Inflammatory macrophage (primary cell): ENCODE measurements around the gene CA12.
"Not testable (repeated sequence)": the region's sequence is repeated elsewhere in the genome, so short reads cannot be mapped to it uniquely, and the experiment has no call there.

Experiments
- DNase-seq, 2 donors: peaks; one replicate each; pipeline ENCODE4 v3.0.0-alpha.2; 2020 to 2022

Gene CA12

DNA sequence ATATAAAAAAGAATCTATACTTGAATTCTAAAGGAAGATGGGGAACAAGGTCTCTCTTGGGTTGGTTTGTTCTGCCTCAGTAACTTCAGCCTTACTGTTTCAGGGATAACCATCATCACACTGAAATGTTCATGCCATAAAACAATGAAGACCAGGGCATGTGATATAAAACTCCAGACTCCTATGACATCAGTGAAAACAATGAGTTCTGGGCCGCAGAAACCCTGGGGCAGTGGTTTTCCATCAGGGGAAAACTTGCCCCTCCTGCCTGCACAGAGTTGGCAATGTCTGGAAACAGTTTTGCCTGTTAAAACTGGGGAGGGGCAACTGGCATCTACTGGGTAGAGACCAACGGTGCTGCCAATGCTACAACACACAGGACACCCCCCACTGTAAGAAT, 46.8 kb downstream of the CA12 start:
- DNase-seq = no peak

DNA sequence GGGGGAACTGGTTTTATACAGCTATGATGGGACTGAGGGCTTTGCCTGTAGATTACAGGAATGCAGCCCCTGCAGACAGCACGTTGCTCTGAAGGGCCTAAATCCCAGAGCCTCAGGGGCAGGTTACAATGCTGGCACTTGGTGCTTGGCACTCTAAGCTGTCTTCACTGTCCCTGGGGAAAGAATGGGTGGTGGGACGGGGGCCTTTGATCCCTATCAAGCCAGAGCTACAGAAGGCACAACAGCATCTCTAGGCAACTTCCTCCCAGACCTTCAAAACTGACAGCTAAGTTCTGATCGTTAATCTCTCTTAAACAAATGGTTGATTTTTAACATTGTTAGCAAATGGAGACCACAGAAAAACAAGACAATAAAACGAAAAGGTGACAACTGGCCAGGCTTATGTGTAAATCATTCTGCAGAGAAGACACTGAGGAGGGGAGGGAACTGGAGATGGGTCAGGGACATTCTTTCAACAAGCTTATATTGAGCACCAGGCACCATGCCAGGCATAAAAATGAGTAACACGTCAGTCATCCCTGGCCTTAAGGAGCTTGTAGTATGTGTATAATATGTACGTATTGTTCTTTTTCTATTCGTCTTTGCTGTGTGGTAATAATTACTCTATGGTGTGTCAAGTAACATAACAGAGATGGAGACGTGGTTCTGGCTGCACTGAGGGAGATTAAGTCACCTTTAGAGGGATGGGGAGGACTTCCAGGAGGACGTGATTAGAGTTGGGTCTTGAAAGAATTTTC, 49.1 kb downstream of the CA12 start:
- DNase-seq = no peak

DNA sequence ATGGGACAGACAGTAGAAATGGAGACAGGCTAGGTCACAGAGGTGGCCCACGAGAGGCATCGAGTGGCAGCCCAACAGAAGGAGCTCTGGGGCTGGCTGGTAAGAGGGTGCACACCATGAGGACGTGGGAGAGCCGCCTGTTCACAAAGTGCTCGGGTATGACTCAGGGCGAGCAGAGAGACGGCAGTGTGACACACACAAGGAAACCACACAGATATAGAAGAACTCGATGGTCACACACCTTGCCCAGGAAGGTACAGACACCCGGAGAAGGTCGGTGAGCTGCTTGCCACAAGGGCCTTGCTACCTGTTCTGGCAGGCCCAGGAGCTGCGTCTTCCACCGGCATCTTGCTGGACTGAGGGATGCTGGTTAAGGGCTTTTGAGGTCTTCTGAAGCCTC, 50.2 kb downstream of the CA12 start:
- DNase-seq = no peak

DNA sequence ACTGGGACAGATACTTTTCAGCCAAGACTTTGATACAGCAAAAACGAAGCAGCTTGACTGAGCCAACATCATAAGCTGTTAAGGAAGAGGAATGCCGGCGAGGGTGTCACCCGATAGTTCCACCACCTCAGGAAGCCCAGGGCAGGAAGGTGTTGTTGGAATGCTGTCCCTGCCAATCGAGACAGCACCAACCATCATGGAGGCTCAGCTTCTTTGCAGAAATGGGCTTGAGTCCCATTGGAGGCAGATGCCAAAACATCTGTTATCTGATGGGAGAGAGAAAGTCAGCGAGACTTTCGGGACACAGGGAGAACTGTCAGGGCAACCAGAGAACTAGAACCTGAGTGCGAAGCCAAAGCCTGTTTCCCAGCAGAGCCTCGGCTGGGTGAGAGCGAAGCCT, 50.7 kb downstream of the CA12 start:
- no peak for DNase-seq

DNA sequence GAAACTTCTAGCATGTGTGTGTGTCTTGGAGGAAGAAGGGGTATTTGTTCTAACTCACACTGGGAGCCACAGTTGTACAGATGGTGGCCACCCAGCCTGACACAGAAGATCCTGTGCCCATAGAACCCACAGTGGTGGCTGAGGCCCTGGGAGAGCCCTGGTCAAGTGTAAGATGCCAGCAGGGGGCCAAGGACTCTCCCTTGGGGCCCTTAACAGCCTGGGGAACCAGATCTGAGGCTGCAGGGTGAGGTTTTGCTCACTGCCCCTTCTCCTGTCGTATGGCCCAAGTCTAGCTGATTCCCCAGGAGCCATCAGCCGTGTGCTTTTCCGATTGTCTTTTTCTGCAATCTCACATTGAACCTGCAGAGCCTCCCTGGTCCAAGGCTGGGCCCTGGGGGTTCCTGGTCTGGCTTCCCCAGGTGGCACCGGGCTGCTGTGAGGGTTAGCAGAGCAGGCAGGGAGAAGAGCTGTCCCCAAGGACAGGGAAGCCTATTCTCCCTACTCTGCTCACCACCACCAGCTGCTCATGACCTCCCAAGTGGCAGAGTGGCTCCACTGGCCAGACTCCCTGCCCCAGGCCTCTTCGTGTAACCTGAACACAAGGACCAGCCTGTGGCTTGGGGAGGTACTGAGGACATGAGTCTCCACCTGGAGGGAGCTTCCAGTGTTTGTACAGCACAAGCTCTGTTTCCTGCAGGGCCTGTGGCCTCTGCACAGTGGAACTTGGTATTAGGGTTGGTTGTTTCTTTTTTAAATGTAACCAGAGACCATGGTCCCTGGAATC, 51.9 kb downstream of the CA12 start:
- no peak for DNase-seq

DNA sequence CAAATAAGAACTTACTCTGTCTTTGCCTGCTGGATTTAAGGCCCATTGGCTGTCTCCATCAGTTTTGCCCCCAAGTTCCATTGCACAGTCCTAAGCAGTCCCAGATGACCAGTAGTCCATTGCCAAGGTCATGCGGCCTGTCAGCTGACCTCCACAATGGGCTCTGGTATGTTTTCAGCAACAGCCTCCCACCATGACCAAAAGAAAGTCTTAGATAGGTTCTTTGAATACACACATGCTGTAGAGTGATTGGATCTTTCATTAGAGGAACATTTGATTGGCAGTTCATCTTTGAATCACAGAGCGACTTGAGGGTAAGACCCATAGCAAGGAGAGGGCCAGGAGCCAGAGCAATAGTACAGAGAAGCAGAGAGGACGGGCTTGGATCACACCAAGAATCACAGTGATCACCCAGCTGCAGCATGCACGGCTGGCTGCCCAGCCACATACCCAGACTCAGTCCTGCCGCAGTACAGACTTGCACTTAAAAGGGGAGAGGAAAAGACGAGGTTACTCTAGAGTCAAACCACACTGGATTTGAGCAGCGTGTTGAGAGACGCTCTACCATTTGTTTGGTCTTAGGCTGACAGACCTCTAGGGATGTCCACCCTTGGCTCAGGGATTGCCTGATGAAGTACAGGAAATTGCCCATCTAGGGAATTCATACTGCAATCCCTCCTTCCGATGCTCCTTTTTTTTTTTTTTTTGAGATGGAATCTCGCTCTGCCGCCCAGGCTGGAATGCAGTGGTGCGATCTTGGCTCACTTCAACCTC, 53.8 kb downstream of the CA12 start:
- no peak for DNase-seq

DNA sequence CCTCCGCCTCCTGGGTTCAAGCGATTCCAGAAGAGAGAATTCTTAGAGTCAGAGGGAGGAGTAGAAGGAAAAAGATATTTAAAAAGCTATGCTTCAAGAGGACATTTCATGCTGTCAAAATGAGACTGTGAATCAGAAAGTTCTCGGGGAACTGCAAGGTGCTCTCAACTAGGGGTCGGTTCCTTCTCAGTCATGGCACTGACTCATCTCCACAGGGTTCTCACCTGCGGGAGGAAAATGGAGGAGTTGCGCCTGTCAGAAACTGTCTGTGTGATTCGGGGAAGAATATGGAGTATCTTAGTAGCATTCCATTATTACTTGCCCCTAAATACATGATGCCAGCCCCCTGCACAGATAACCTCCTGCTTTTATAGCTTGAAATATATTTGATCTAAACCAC, 56.9 kb downstream of the CA12 start:
- DNase-seq = no peak

DNA sequence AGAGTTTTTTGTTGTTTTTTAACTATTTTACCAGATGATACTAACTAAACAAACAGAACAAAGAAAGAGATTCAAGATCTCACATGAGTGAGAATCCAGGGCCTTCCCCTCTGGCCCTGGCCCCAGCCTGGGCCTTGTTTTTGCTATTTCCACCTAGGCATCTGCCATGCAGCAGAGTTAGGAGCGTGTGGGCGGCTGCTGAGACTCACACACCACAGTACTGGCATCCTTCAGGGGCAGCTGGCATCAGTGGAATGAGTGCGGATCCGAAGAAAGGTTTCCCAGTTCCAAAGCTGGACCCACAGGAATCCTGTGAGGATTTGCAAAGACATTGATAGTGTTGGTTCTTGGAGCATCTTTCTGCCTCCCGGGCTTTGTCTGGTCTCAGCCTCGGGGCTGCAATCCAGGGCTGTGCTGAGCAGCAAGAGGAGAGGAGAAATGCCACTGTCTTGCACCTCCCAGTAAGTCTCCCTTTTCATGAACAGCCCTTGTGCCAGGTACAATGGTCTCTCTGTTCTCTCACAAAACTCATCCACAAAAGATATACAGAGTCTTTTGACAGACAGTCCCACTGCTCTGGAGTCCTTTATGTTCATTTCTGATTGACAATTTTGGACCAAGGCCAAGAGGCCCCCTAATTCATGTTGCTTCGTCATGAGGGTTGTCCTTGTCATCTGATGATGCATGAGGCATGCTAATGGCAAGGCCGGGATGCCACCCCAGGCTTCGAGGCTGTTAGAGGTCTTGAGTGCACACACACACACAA, 57.7 kb downstream of the CA12 start:
- no peak for DNase-seq

DNA sequence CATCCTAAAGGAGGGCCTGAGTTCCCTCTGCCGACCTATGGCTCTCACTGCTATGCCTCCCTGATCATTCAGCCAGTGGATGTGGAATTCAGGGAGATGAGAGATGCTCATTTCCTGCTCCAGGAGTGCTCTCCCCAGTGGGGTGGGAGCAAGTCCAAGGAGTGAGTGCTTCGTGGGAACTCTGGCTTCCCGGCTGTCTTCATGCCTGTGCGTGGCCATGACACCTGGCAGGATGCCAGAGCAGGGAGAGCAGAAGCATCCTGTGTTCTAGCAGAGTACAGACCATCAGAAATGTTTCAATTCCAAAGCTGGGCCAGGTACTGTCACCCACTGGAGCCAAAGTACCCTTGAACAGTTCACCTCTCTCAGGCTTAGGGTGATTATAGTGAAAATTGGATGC, 59.1 kb downstream of the CA12 start:
- no peak for DNase-seq

DNA sequence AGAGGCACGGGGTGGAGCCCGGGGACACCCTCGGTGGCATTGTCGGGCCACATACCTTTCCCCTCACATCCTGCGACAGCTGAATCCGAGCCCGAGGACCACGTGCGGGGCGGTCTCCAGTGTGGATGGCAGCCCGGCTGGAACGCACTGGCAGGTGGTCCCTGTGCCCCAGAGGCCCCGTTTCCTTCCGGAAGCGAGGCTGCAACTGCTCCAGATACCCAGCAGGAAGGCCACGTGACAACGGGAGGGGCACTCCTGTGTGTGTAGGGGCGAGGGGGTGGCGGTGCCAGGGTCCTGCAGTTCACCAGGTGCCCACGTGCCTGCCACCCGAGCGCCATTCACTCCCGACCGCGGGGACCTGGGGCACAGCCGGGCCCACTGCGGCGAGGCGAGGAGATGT, 60.2 kb downstream of the CA12 start:
- DNase-seq = no peak

DNA sequence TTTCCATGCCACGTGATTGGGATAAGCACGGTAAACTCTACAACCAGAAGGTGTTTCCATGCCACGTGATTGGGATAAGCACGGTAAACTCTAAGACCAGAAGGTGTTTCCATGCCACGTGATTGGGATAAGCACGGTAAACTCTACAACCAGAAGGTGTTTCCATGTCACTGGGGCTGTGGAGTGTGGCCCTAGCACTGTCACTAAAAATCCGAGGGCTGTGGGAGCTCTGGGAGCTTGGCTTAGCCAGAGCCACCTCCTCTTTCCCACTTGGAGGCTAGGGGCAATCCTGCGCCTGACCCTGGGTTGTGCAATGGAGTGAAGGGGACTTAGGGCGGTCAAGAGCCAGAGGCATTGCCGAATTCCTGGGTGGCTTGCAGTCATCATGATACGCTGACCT, 60.7 kb downstream of the CA12 start:
- not testable (repeated sequence) for DNase-seq

DNA sequence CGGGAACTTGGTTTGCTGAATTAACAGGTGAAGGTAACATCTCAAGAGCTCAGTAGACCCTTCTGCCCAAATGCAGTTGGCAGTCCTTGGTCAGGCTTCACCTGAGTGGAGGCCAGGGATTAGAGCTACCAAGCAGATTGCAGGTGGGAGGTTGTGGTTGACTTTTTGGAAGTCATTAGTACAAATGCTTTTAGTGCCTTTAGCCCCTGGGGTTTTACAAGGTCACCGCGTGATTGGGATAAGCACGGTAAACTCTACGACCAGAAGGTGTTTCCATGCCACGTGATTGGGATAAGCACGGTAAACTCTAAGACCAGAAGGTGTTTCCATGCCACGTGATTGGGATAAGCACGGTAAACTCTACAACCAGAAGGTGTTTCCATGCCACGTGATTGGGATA, 61.2 kb downstream of the CA12 start:
- not testable (repeated sequence) for DNase-seq

DNA sequence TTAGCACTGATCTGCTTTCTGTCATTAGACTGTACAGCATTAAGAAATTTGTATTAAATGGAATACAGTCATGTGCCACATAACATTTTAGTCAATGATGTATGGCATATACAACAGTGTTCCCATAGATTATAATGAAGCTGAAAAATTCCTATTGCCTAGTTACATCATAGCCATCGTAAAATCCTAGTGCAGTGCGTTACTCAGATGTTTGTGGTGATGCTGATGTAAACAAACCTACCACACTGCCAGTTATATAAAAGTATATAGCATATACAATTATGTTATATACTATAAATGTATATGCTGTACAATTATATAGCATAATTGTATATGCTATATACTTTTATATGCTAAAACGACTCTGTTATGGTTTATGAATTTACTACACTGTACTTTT, 62.6 kb downstream of the CA12 start:
- no peak for DNase-seq

DNA sequence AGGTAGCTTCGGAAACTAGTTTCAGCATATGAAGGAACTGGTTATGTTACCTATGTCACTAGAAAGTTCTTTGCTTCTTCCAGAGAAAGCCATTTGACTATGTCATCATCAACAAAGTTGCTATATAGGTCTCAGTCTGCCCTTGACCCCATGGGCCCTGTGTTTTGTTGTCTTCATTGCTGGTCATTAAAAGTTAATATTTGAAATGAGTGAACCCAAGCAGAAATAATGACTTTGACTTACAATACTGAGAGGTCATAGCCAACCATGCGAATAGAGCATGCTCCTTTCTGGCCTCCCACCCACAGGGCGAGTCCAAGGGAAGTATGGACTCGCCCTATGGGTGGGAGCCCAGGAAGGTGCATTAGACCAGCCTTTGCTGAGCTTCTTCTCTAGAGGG, 63.3 kb downstream of the CA12 start:
- DNase-seq = no peak

DNA sequence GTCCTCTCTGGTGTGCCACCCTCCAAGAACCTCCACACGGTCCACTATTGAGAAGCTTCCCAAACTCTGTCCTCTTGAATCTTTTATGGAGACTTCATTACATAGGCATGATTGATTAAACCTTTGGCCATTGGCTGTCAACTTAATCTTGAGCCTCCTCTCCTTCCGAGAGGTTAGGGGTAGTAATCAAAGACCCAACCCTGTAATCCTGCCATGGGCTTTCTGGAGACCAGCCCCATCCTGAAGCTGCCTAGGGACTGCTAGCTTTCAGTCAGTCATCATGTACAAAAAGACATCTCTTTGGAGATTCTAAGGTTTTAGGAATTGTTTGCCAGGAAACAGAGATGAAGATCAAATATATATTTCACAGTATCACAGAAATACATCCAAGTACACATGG, 67.2 kb downstream of the CA12 start:
- no peak for DNase-seq

DNA sequence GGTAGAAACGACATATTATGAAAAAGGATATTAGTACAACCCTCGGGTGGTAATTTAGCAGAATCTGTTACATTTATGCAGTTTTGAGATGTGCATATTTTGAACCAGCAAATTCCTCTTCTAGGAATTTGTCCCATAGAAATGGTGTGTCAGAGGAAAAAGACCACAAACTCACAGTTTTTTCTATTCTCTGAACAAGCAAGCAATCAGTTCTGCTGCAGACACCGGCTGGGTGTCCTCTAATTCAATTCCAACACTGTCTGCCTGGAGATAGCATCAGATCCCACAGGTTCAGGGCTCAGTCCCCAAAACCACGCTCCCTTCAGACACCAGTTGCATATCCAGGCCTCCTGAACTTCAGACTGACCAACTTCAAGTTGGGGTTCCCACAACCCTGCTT, 67.8 kb downstream of the CA12 start:
- DNase-seq = no peak

DNA sequence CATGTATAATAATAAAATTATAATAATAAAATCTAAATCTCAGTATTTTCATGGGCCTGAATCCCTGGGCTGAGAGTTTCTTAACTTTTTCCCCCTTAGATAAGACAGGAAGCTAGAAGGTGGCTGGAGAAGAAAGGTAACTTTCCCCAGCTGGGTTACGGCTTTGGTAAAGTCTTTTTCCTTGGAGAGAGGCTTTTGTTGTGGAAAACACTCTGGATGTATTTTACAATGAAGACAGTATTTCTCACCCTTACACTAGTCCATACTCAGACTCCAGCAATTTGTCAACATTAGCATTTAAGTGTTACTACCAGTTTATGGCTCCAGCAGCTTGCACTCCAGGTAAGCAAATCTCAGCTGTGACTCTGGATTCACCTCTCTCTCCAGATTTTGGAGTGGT, 69.4 kb downstream of the CA12 start:
- no peak for DNase-seq

DNA sequence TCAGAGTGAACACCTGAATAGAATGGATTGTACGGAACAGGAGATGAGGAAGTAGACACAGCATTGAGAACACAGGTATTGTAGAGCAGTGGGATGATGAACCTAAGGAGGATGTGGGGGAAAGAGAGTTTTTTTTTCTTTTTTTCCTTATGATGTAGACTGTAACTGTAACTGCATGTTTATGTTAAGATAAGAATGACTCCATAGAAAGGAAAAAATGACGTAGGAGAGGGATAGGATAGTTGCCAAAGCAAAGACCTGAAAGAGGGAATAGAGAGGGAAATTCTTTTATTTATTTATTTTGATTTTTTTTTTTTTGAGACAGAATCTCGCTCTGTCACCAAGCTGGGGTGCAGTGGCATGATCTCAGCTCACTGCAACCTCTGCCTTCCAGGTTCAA, 71.0 kb downstream of the CA12 start:
- no peak for DNase-seq

DNA sequence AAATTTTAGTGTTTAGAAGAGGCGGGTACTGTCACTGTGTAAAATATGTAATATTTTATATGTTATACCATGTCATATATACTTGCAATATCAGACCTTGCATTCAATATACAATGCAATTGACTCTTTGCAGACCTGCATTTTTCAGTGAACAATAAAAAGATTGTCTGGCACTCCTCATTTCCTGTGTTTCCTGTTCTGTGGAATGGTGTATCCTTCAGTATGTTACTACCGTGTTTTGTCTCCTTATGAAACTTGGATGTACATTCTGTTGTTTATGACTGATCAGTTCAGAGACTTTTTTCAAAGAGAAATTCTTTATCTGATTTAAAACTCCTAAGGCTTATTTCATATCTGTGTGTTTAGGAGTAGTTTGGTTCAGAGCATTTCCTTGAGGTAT, 72.7 kb downstream of the CA12 start:
- DNase-seq = no peak

DNA sequence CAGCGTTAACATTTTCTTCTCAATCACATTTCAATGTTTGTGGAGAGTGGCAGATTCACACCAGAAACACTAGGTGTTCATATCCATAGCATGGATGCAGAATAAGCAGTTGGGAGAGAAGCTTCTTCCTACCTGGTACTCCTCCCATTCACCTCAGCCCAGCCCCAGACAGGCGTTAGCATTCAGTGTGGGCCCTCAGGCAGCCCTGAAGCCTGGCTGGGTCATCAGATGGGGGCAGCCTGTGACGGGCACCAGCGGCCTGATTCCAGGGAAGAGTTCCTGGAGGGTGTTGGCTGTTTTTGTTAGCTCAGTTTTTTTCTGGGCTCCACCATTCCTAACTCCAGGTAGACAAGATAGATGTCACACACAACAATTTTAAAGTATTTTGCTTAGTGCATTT, 73.2 kb downstream of the CA12 start:
- no peak for DNase-seq

DNA sequence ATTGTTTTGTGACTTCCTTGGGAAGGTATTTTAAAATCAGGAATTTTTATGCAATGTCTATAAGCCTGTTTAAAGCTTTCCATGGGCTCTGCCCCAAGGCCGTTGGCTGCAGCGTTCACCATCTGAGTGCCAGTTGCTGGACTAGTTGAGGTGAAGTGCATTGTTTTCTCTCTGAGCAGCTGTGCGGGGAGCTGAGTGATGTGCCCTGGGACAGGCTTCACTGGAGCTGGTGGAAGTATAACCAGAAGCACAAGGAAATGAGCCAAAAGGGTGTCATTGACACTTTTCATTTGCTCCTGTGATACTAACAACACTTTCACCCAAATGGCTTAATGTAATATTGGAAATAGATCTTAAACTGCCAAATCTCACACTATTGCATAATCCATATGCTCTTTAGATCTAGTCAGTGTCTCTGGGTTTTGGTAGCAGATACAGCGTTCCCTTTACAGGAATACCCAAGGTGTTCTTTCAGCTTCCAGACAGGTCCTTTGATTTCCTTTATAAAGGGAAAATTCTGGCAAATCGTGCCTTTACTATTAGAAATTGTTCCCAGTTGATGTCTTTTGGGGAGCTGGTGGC, 75.1 kb downstream of the CA12 start:
- no peak for DNase-seq

DNA sequence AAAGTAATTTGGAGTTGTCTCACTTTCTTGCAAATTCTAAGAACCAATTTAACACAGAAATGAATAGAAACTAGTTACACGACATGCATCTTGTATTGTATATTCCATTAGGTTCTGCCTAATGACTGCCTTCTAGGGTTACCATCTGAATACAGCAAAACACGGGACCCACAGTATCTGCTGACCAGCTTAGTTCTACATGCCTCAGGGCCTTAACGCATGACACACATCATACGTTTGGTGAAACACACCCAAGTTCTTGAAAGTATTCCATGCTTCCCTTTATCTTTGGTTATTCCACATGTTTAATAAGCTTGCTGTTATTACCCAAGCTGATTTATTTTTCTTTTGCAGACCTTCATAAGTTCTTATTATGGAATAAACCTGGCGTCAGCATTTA, 76.4 kb downstream of the CA12 start:
- DNase-seq = no peak

DNA sequence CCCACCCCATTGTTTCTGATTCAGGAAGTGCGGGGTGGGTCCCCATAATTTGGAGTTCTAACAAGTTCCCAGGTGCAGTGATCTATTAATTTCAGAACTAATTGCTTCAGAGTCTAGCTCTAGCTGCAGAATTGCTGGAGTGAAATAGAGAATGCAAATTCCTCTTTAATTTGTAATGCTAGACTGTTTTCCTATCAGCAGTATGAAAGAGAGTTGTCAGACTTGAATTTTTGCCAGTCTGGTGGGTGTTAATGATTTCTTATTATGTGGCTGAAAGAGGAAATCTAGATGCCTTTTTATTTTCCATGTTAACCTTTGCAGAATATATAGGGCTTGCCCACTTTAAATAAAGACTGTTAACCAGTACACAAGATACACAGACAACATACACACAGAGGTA, 80.6 kb downstream of the CA12 start:
- DNase-seq = no peak
